ENCODE measurements around the gene SHC2. TPM values are rescaled to one million over a fixed set of nuclear protein-coding genes. Genes with fewer than 3 reads are reported as not detected.
"Not testable (repeated sequence)": the region's sequence is repeated elsewhere in the genome, so short reads cannot be mapped to it uniquely, and the experiment has no call there.

The SHC2 gene
- total RNA-seq, 1 experiment from 2014 or later, result 12.7 TPM

DNA sequence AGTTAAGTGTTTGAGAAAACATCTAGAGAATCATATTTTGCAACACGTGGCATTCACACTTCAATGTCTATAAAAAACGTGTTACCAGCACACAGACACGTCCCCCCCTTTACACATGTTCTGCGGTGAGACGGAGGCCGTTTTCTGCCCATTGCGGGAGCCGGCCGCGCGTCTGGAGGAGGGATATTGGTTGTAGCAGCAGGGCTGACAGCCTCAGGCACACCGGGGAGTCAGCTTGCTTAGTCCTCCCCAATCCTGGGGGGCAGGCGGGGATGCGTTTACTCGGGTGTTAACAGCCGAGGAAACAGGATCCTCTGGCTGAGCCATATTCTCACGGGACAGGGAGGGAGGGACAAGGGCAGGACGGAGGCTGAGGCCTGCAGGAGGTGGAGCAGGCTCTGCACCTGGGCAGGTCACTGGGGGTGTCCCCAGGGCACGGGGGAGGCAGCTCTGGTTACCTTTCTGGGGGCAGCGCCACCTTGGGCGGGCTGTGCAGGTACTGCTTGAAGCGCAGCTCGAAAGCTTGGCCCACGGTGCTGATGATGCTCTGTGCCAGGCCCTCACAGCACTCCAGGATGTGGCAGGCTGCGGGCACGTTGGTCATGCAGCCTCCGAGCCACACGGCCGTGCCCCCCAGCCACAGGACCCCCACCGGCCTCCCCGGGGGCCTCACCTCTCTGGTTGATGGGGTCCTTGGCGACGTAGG is 25.0 kb downstream of the SHC2 start:
- no peak for DNase-seq (ENCODE audit: low spot score)
- in situ Hi-C loops (cut with HindIII; ENCODE audit: low sequenced_read_pairs), result no loop called here

DNA sequence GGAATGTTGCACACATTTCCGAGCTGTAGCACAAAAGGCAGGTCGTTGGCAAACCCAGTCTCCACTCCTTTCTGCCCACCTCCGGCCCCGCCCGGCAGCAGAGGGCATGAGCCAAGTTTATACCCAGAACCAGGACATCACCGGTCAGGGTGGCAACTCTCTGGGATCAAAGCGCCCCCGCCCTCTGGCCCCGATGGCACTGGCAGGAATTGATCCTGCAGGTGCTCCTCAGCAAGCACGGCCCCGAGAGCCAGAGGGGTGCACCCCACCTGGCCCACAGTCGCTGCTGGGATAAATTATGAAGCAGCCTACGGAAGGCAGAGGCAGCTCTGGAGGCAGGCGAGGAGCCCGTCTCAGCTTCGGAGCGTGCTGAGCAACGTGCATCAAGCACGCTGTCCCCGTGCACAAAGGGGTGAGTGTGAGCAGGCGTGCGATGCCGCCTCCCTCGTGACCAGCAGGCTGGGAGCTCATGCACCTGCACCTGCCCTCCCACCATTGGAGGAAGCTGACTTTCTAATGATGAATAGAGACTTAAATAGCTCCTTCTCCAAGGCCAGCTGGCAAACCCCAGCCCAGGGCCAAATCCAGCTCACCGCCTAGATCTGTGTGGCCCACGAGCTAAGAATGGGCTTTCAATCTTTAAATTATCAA is 25.7 kb downstream of the SHC2 start:
- in situ Hi-C loops (cut with HindIII; ENCODE audit: low sequenced_read_pairs), result no loop called here
- no peak for DNase-seq (ENCODE audit: low spot score)

DNA sequence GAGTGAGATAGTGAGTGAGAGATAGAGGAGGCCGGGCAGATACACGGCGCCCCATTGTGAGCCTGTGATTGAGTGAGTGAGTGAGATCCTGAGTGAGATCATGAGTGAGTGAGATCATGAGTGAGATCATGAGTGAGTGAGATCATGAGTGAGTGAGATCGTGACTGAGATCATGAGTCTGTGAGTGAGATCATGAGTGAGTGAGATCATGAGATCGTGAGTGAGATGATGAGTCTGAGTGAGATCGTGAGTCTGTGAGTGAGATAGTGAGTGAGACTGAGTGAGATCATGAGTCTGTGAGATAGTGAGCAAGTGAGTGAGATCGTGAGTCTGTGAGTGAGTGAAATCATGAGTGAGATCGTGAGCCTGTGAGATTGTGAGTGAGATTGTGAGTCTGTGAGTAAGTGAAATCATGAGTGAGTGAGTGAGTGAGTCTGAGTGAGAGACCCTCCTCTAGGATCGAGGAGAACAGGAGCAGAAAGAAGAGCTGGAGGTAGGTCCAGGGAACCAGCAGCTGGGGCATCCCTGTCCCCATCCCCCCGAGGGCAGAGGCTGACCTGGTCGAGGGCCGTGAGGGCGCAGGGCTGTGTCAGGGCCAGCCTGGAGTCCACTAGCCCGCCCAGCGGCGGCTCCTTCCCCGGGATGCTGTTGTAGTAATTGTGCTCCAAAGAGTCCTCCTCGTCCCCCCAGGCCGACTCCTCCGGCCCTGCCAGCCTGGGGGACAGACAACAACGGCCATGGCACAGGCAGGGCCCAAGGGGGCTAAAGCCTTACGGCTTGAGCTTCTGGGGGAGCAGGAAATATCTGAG is 26.5 kb downstream of the SHC2 start:
- in situ Hi-C loops (cut with HindIII; ENCODE audit: low sequenced_read_pairs), result no loop called here

DNA sequence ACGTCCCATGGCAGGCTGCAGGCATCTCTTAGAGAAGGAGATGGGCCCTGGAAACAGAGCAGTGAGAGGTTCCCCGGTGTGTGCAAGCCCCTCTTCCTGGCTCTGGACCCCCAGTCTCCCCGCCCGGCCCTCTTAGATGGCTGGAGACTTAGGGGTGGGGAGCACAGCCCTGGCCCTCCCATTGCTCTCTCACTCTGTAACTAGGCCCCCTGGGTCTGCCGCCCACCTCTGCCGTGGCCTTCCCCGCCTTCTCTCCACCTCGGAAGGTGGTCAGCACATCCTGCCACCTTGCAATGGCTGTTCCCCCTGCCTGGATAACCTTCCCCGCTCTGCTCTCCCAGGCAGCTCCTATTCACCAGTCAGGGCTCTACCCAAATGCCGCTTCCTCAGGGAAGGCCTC is 30.1 kb downstream of the SHC2 start:
- no peak for DNase-seq (ENCODE audit: low spot score)
- in situ Hi-C loops (cut with HindIII; ENCODE audit: low sequenced_read_pairs), result no loop called here

More for the DNA sequence above, 26.5 kb downstream of the SHC2 start:
- no peak for DNase-seq (ENCODE audit: low spot score)

DNA sequence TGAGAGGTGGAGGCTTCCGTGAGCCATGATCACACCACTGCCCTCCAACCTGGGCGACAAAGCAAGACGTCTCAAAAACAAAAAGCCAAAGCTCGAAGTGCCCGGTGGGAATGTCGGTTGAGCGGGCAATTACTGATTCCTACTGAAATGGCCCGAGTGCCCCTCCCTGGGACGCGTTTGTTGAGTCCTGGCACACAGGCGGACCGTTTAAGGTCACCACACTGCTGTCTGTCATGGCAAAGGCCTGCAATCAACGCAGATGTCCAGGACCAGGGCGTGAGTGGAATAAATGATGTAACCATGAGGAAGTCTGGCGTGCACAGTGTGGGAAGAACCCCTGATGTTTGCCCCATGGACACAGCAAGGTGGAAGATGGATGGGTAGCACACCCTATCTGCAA is 32.7 kb downstream of the SHC2 start:
- no peak for DNase-seq (ENCODE audit: low spot score)
- in situ Hi-C loops (cut with HindIII; ENCODE audit: low sequenced_read_pairs), result no loop called here

DNA sequence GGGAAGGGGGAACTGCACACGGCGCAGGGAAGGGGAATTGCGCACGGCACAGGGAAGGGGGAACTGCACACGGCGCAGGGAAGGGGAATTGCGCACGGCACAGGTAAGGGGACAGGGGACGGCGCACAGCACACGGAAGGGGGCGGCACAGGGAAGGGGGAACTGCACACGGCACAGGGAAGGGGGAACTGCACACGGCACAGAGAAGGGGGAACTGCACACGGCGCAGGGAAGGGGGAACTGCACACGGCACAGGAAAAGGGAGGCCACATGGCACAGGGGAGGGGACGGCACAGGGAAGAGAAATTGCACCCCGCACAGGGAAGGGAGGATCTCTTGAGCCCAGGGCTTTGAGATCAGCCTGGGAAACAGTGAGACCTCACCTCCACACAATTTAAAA is 33.2 kb downstream of the SHC2 start:
- in situ Hi-C loops (cut with HindIII; ENCODE audit: low sequenced_read_pairs); DNase-seq (ENCODE audit: low spot score): not testable (repeated sequence)

DNA sequence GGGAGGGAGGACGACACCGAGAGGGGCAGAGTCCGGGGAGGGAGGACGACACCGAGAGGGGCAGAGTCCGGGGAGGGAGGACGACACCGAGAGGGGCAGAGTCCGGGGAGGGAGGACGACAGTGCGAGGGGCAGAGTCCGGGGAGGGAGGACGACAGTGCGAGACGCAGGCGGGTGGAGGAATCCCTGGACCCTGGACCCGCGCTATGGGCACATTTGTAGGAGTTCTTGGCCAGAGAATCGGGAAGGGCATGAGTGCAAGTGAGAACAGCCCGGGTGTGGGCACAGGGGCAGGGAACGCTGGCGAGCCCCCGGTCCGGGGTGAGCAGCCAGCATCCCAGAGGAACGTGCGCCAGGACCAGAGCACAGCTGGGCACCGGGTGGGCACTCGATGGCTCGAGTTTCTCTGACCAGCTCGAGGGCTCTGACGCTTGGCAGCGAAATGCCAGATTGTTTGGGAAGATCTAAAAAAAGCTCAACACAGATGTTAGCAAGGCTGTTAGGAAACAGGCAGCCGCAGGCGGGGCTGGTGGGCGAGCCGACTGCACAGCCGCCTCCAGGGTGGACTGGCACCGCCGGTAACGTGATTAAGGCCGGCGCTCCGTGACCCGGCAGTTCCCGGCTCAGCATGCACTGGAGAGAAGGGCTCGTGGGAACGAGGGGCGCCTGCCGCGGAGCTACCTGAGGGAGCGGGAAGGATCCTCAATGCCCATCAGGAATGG is 33.9 kb downstream of the SHC2 start:
- DNase-seq (ENCODE audit: low spot score), result no peak
- in situ Hi-C loops (cut with HindIII; ENCODE audit: low sequenced_read_pairs), result no loop called here

DNA sequence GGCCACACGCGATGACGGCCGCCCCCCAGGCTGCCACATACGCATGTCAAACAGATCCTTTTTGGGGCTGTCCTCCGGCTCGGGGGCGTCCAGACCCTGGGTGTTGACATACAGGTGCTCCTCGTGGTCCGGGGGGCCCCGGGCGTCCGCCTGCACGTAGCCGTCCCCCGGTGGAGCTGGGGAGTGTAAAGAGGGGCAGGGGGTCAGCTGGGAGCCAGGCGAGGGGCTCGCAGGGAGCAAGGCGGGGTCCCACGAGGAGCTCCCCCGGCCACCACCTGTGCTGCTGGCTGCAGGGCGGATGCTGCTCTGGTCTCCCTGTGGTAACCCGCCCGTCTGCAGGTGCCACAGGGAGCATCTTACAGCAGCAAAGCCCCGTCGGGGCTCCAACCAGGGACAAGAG is 35.8 kb downstream of the SHC2 start:
- DNase-seq (ENCODE audit: low spot score), result no peak
- in situ Hi-C loops (cut with HindIII; ENCODE audit: low sequenced_read_pairs), result no loop called here

DNA sequence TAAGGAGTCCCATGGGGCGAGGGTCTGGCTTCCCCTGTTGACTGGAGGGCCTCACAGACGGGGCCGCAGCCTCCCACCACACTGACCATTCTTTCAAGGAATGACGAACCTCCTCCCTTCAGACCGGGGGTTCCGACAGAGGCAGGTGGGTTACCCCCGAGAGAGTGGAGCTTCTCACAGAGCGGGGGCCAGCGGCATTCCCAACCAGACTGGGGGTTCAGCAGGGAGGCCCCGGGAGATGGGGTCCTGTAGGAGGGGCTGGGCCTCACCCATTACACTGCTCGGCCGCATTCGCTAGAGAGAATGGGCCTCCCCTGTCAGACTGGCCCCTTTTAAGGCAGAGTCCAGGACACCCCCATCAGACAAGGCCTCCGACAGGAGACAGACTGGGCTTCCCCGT is 36.3 kb downstream of the SHC2 start:
- no peak for DNase-seq (ENCODE audit: low spot score)
- in situ Hi-C loops (cut with HindIII; ENCODE audit: low sequenced_read_pairs), result no loop called here

DNA sequence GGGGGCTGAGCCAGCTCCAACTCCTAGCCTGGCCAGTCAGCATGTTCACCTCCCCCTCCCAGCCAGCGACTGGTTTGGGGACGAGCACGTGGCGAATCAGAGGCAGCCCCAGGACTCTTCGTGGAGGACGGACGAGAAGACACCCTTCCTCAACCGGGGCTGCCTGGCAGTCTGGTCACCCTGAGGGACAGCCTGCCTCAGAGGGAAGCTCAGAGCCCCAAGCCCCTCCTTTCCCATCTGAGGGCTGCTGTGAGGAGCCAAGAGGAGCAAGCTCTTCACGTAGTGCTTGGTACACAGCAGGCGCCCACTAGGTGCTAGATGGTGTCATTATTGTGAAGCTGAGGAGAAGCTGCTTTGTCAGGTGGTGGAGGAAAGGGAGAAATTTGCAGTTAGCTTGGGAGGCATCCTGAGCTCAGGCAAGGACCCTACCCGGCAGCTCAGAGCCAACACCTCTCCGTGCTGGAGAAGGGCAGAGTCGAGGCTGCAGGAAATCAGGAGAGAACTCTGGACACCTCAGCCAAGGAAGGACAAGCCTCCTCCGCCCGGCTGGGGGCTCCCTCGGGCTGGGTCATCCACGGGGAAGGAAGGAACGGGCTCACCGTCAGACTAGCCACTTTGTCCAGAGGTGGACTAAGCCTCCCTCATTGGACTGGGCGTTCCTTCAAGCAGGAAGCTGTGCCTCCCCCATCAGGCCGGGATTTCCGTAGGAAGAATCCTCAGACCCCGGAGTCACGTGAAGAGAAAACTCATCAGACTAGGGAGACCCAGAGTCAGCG is 37.0 kb downstream of the SHC2 start:
- DNase-seq (ENCODE audit: low spot score), result no peak
- in situ Hi-C loops (cut with HindIII; ENCODE audit: low sequenced_read_pairs), result no loop called here

DNA sequence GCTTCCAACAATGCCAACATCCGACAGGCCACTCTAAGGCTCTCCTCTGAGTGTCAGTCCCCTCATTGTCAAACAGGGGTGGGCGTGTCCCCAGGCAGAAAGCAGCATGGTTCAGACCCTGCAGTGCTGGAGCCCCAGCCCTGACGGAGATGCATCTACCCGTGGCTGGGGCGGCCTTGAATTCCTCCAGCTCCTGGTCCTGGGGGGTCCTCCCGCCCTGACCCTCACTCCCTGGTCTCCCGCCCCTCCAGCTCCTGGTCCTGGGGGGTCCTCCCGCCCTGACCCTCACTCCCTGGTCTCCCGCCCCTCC is 38.0 kb downstream of the SHC2 start:
- in situ Hi-C loops (cut with HindIII; ENCODE audit: low sequenced_read_pairs); DNase-seq (ENCODE audit: low spot score): not testable (repeated sequence)

DNA sequence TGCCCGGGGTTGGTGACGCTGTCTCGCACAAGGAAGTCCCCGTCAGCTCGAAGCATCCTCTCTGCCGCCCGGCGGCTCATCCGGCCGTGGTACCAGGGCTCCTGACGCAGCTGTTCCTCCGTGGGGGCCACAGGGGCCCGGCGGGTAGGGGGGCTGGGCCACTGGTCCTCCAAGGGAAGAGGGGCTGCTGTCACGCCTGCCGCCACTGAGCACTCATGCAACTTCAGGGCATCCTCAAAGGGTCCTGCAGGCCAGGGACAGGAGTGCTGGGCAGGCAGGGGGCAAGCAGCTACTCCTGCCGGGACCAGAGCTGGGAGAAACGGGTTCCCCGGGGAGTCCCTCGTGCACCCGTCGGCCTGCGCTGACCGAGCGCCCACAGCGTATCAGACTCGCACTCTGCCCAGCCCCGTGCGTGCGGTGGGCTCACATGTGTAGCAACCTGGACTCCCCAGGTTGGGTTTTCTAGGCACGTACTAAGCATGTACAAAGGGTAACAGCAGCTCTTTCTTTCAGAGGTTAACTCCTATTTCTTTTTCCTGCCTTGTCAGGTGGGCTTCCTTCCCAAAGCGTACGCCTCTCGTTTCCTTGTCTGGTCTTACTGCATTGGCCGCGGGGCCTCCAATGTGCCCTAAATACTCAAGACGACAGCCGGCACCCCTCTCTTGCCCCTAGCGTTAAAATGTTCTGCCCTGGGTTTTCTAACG is 38.5 kb downstream of the SHC2 start:
- no peak for DNase-seq (ENCODE audit: low spot score)
- in situ Hi-C loops (cut with HindIII; ENCODE audit: low sequenced_read_pairs), result no loop called here

DNA sequence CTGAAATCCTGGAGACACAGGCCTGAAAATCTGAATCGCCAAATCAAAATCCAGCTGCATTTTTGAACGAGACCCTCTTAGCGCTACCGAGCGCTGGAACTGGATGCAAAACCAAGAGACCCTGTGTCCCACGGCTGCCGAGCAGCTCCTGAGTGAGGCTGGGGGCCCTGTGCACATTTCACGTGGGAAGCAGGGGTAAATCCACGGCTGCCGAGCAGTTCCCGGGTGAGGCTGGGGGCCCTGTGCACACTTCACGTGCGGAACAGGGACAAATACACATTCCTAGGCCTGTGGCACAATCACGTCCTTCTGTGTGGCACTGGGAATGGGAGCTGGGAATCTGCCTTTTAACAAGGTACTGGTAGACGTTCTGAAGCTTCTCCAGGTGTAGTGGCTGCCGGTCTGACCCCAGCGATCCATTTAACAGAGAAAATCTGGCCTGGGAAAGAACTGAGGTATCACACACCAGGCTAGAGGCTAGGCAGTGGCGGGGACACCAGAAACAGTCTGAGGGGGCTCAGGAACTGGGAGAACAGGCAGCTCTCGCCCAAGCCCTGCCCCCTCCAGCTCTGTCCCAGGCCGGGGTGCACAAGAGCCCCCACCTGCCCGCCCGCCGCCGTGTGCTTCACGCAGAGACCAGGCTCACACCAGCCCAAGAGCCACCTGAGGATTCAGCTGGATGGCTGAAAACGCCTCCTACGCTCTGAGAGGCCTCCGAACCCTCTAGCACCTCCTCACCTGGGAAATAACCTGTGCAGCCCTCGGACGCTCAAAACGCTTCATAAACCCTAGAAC is 40.9 kb downstream of the SHC2 start:
- DNase-seq (ENCODE audit: low spot score), result no peak
- in situ Hi-C loops (cut with HindIII; ENCODE audit: low sequenced_read_pairs), result no loop called here

DNA sequence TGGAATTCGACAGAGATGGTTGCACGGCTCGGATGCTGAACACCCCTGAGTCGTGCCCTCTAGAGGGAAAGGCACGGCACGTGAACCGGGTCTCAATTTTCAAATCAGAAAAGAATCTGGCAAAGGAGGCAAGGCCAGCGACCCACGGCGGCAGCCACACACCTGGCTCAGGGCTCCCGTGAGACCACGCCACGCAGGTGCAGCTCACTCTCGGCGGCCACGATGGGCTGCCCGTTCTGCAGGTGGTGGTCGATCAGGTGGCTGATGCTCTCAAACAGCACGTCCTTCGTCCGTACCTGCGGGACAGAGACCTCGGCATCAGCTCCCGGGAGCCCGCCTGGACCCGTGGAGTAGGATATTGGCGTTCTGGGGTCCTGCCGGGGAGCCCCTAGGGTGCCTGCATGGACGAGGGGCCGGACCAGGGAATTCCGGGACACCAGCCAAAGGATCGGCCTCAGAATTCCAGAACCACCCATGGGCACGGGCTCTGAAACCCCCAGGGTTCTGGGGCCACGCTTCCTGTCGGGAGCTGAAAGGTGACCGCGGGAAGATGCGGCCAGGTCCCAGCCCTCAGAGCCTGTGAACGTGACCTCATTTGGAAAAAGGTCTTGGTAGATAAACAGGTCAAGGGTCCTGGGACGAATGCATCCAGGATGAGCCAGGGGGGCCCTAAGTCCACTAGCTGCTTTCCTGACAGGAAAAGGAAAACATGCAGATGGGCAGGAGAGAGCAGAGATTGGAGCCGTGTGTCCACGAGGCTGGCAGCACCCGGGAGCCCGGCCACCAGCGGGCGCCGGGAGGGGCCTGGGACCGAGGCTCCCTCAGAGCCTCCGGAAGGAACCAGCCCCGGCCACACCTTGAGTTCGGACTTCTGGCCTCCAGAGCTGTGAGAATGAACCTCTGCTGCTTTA is 41.8 kb downstream of the SHC2 start:
- in situ Hi-C loops (cut with HindIII; ENCODE audit: low sequenced_read_pairs), result no loop called here
- DNase-seq (ENCODE audit: low spot score), result no peak

DNA sequence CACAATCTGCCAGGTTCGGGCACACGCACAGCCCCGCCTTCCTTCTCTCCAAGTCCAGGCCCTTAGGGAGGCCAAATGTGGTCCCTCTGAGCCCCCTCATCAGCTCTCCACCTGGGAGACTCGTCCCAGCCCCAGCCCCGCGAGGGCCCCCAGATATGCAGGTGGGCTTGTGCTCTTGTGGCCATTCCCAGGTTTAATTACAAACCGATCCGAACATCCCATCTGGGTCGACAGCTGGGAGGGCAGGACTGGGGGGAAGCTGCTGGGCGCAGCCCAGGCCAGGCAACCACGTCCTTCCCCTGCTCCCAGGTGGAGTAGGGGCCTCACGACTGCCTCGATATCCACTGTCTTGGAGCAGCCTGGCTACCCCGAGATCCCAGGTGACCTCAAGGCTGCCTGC is 44.4 kb downstream of the SHC2 start:
- in situ Hi-C loops (cut with HindIII; ENCODE audit: low sequenced_read_pairs), result no loop called here
- no peak for DNase-seq (ENCODE audit: low spot score)

DNA sequence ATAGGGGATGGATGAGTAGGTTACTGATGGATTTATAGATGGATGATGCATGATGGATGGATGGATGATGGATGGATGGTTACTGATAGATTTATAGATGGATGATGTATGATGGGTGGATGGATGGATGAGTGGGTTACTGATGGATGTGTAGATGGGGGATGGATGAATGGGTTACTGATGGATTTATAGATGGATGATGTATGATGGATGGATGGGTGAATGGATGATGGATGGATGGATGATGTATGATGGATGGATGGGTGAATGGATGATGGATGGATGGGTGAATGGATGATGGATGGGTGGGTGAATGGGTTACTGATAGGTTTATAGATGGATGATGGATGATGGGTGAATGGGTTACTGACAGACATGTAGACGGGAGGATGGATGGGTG is 45.5 kb downstream of the SHC2 start:
- DNase-seq (ENCODE audit: low spot score), result no peak
- in situ Hi-C loops (cut with HindIII; ENCODE audit: low sequenced_read_pairs), result no loop called here
